ENCODE measurements around the gene TBC1D7.

Gene TBC1D7

GRCh38 chr6:13263669-13264068 lies 64.7 kb downstream of the TBC1D7 start:
- no peak for DNase-seq

GRCh38 chr6:13262302-13263230 lies 65.8 kb downstream of the TBC1D7 start:
- DNase-seq: no peak

GRCh38 chr6:13261464-13261994 lies 66.8 kb downstream of the TBC1D7 start:
- DNase-seq: peak; percentile 52

DNA sequence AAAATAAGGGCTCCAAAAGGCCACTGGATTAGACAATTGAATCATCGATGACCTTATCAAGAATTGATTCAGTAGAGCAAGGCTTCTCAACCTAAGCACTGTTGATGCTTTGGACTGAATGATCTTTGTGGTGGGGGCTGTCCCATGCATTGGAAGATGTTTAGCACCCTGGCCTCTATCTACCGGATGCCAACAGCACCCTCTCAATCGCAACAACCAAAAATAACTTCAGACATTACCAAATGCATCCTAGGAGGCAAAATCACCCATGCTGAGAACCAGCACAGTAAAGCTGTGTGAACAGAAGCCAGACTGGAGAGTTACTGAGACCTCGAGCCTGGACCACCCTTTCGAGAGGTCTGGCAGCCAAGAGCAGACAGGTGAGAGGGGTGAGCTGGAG lies 67.5 kb downstream of the TBC1D7 start:
- no peak for DNase-seq

- DNase-seq: no peak
Observed at GRCh38 chr6:13260101-13260598, 68.2 kb downstream of the TBC1D7 start.

DNA sequence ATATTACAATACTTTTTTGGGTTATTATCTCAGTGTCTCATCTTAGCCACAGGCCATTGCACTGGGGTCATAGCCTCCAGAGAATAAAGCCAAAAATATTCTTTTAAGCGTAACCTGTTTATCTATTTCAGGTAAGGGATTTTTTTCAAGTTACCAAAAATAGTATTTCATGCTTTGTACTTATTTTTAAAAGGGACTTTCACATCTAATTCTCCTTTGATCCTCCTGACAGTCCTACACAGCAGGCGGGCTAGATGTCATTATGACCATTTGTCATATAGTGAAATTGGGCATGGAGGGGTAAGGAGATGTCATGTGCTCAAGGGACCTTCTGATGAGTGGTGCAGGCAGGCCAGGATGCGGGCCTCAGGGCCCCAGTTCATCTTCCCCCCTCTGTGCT lies 68.9 kb downstream of the TBC1D7 start:
- no peak for DNase-seq

GRCh38 chr6:13256266-13257001 lies 71.9 kb downstream of the TBC1D7 start:
- DNase-seq: no peak

All from GDM1 (cell line).